ENCODE data around the gene ANKUB1. TPM values are rescaled to one million over a fixed set of nuclear protein-coding genes. Genes with fewer than 3 reads are reported as not detected.

Gene ANKUB1
- total and polyA plus RNA-seq, 4 donors, result 0.95 to 3.3 (median 1.7) TPM

DNA sequence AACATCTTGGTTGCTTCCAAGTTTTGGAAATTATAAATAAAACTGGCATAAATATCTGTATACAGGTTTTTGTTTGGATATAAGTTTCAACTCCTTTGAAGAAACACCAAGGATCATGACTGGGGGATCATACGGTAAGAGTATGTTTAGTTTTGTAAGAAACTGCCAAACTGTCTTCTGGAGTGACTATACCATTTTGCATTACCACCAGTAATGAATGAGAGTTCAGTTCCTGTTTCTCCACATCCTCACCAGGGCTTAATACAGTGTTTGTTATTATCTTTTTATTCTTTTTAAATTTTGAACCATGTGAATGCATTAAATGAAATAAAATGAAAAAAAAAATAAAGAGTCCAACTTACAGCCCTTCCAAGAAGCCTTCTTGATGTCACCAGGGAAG, 3.7 kb upstream of the ANKUB1 start:
- Histone ChIP-seq H3K4me3 (ENCODE audit: low read depth, low read length) (no peak overlapping the region), H3K27ac (ENCODE audit: low read depth, low read length) (no peak overlapping the region), H3K36me3 (ENCODE audit: control insufficient read depth, insufficient read depth, low read length) (no peaks in the 10 kb centered on the region), H3K9me3 (ENCODE audit: control insufficient read depth, insufficient read depth, low read length) (no peaks in the 10 kb centered on the region), H3K27me3 (ENCODE audit: control insufficient read depth, insufficient read depth, low read length) (no peaks in the 10 kb centered on the region), H3K4me1 (ENCODE audit: control insufficient read depth, insufficient read depth, low read length) (no peaks in the 10 kb centered on the region)
- DNase-seq (ENCODE audit: low read depth in 4 of 6, low spot score in 6 of 6), result no peak
- WGBS (ENCODE audit: insufficient coverage), result no CpG with 5 or more reads among the region's 1 CpG

DNA sequence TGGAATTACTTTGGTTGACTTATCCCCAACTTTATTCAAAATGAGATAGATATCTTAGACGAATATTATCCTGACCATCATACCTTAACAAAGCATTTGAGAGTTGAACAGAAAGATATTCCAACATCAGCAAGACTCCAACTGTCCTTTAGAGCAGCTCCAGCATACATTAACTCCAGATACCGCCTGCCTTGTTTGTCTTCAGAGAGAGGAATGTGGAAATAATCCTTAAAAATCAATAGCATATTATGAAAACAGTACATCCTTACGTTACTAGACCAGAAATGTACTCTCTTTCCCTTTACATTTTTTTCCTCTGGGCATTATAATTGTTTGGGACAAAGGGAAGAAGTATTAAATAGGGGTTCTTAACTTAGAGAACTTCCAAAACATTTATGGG, 1.7 kb downstream of the ANKUB1 start:
- no peaks in the 10 kb centered on the region for H3K4me1 ChIP-seq (ENCODE audit: control insufficient read depth, insufficient read depth, low read length)
- no peak for DNase-seq (ENCODE audit: low read depth in 4 of 6, low spot score in 6 of 6)
- no peaks in the 10 kb centered on the region for H3K27me3 ChIP-seq (ENCODE audit: control insufficient read depth, insufficient read depth, low read length)
- no peak overlapping the region for H3K4me3 ChIP-seq (ENCODE audit: low read depth, low read length)
- H3K9me3 ChIP-seq (ENCODE audit: control insufficient read depth, insufficient read depth, low read length), result no peaks in the 10 kb centered on the region
- H3K36me3 ChIP-seq (ENCODE audit: control insufficient read depth, insufficient read depth, low read length), result no peaks in the 10 kb centered on the region
- WGBS (ENCODE audit: insufficient coverage), result no CpG with 5 or more reads among the region's 3 CpGs
- H3K27ac ChIP-seq (ENCODE audit: low read depth, low read length), result no peak overlapping the region

DNA sequence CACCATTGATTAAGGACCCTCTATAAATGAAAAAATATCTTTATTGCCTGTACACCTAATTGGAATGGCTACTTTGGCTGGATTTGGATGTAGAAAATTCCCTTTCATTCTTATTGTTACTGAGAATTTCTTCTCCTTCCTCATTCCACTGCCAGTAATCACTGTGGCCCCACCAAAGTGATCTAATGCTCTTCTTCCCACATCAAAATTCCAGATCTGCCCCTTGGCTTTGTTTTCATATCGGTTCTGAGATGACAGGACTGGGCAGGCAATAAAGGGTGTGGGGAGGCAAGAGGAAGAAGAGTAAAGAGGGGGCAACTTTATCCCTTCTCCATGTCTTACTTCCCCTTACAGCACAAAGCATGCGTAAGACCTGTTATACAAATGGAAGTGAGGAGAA, 2.1 kb downstream of the ANKUB1 start:
- no CpG with 5 or more reads among the region's 2 CpGs for WGBS (ENCODE audit: insufficient coverage)
- DNase-seq (ENCODE audit: low read depth in 4 of 6, low spot score in 6 of 6), result no peak

DNA sequence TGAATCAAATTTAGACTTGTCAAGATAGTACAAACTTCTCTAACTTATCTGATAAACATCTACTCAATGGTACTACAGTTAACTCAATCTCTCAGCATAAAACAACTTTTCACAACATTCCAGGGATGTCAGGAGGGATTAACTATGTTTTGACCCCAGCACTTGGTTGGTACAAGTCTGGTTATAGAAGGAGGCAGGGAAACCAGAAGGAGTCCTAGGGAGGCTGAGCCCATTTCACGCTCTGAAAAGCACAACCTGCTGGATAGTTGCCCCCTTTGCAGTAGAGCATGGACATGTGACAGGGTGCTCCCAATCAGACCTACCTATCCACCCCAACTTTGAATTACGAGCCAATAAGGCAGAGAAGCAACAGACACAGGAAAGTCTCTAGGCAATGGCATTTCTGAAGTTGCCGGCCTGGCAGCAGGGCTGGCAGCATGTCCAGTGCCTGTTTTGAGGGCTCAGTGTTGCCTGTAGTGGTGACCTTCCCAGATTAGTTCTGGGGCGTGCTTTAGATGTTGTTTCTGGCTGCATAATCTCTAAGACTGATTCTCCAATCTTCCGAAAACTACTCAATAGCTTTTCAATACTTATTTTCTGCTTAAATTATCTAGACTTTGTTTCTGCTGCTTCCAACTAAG, 8.2 kb downstream of the ANKUB1 start:
- H3K27me3 ChIP-seq (ENCODE audit: control insufficient read depth, insufficient read depth, low read length), result no peaks in the 10 kb centered on the region

More for the DNA sequence above, 2.1 kb downstream of the ANKUB1 start:
- H3K4me1 ChIP-seq (ENCODE audit: control insufficient read depth, insufficient read depth, low read length), result no peaks in the 10 kb centered on the region
- H3K4me3 ChIP-seq (ENCODE audit: low read depth, low read length), result no peak overlapping the region
- no peak overlapping the region for H3K27ac ChIP-seq (ENCODE audit: low read depth, low read length)
- no peaks in the 10 kb centered on the region for H3K36me3 ChIP-seq (ENCODE audit: control insufficient read depth, insufficient read depth, low read length)
- no peaks in the 10 kb centered on the region for H3K9me3 ChIP-seq (ENCODE audit: control insufficient read depth, insufficient read depth, low read length)
- H3K27me3 ChIP-seq (ENCODE audit: control insufficient read depth, insufficient read depth, low read length), result no peaks in the 10 kb centered on the region

DNA sequence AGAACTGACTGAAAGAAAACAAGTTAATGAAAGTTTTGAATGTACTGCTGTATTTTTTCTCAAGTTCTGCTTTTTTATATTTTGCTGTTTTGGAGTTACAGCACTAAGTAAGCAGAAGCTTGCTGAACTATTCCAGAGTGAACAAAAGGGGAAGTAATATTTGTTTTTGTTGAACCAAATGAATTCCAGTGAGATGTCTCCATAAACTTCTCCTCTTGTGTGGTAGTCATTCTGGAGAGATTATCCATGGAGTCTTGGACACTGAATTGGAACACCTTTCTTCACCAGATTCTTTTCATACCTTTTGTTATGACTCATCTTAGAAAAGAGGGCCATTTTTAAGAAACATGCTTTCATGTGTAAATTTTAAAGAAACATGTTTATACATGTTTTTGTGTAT, 8.8 kb downstream of the ANKUB1 start:
- Histone ChIP-seq H3K4me1 (ENCODE audit: control insufficient read depth, insufficient read depth, low read length) (no peaks in the 10 kb centered on the region), H3K36me3 (ENCODE audit: control insufficient read depth, insufficient read depth, low read length) (no peaks in the 10 kb centered on the region), H3K4me3 (ENCODE audit: low read depth, low read length) (no peak overlapping the region), H3K9me3 (ENCODE audit: control insufficient read depth, insufficient read depth, low read length) (no peaks in the 10 kb centered on the region), H3K27ac (ENCODE audit: low read depth, low read length) (no peak overlapping the region), H3K27me3 (ENCODE audit: control insufficient read depth, insufficient read depth, low read length) (no peaks in the 10 kb centered on the region)
- DNase-seq (ENCODE audit: low read depth in 4 of 6, low spot score in 6 of 6), result no peak

More for the DNA sequence above, 8.2 kb downstream of the ANKUB1 start:
- H3K9me3 ChIP-seq (ENCODE audit: control insufficient read depth, insufficient read depth, low read length), result no peaks in the 10 kb centered on the region
- no peaks in the 10 kb centered on the region for H3K4me1 ChIP-seq (ENCODE audit: control insufficient read depth, insufficient read depth, low read length)
- H3K27ac ChIP-seq (ENCODE audit: low read depth, low read length), result no peak overlapping the region
- 86% methylated on average over 4 of the region's 5 CpGs for WGBS (ENCODE audit: insufficient coverage)
- no peaks in the 10 kb centered on the region for H3K36me3 ChIP-seq (ENCODE audit: control insufficient read depth, insufficient read depth, low read length)
- no peak for DNase-seq (ENCODE audit: low read depth in 4 of 6, low spot score in 6 of 6)
- H3K4me3 ChIP-seq (ENCODE audit: low read depth, low read length), result no peak overlapping the region

DNA sequence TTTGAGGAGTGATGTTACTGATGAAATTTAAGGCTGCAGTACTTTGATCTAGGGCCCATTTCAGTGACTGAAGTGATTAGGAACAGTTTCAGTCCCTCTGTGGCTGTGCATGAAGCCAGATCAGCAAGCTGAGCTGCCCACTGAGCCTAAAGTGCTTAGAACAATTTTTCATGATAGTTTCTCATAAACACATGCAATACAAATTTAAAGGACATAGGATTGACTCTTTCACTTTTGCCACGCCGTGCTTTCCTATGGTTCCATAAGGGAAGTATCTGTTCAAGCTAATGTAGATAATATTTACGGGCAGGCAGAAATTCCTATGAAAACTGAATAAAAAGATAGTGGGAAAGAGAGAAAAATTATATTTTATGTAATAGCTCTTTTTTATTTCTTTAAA, 10.6 kb downstream of the ANKUB1 start:
- no CpG with 5 or more reads among the region's 3 CpGs for WGBS (ENCODE audit: insufficient coverage)
- no peak overlapping the region for H3K4me3 ChIP-seq (ENCODE audit: low read depth, low read length)
- no peak overlapping the region for H3K27ac ChIP-seq (ENCODE audit: low read depth, low read length)
- no peaks in the 10 kb centered on the region for H3K9me3 ChIP-seq (ENCODE audit: control insufficient read depth, insufficient read depth, low read length)
- H3K36me3 ChIP-seq (ENCODE audit: control insufficient read depth, insufficient read depth, low read length), result no peaks in the 10 kb centered on the region
- no peaks in the 10 kb centered on the region for H3K27me3 ChIP-seq (ENCODE audit: control insufficient read depth, insufficient read depth, low read length)
- no peaks in the 10 kb centered on the region for H3K4me1 ChIP-seq (ENCODE audit: control insufficient read depth, insufficient read depth, low read length)
- DNase-seq (ENCODE audit: low read depth in 4 of 6, low spot score in 6 of 6), result no peak

DNA sequence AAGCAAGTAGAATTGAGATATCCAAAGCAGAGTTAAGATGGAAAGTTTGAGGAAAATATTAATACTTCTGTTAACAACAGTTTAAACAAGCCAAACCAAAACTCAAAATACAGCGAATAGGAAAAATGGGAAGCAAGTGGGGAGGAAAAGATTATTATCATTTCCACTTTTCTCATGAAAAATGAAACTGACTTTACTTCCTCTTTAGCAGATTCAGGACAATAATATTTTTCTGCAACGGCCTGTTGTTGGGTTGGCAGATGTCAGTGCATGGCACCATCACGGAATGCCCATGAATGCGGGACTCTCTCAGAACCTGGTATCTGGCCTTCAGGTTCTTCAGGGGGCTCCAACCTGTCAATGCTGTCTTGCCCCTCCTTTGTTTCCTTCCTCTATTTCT, 11.1 kb downstream of the ANKUB1 start:
- Histone ChIP-seq H3K27me3 (ENCODE audit: control insufficient read depth, insufficient read depth, low read length) (no peaks in the 10 kb centered on the region), H3K4me1 (ENCODE audit: control insufficient read depth, insufficient read depth, low read length) (no peaks in the 10 kb centered on the region), H3K36me3 (ENCODE audit: control insufficient read depth, insufficient read depth, low read length) (no peaks in the 10 kb centered on the region), H3K9me3 (ENCODE audit: control insufficient read depth, insufficient read depth, low read length) (no peaks in the 10 kb centered on the region), H3K4me3 (ENCODE audit: low read depth, low read length) (no peak overlapping the region), H3K27ac (ENCODE audit: low read depth, low read length) (no peak overlapping the region)
- WGBS (ENCODE audit: insufficient coverage), result 81% methylated on average over 3 of the region's 4 CpGs
- no peak for DNase-seq (ENCODE audit: low read depth in 4 of 6, low spot score in 6 of 6)

DNA sequence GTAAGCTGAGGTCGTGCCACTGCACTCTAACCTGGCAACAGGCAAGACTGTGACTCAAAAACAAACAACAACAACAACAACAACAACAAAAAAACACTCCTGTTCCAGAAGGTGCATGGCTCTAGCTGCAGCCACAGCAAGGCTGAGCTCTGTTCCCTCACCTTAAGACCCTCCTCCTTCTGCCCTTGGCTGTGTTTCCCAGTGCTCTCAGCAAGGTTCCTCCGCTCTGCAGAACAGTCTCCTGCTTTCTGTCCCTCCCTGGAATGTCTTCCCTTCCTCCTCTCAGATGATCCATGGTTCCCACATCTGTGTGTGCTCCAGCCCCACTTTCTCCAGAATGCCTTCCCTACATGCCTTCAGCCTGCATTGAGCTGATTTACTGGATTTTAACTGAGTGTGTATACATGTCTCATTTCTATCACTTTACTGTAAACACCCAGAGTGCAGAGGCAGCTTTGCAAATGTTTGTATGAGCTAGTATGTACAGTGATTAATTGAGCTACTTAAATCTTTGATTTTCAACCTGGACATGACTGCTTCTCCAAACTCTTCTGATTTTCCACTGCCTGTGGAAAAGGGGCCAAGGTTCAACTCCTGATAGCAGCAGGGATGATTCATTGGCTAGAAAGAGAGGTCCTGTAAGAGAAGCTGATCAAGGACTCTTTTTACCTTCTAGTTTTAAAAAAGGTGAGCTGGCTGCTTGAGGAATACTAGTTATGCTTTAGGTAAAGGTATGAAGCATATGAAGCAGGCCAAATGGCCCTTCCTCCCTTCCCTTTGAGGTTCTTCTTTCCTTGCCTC, 14.7 kb downstream of the ANKUB1 start:
- DNase-seq (ENCODE audit: low read depth in 4 of 6, low spot score in 6 of 6), result no peak
- H3K9me3 ChIP-seq (ENCODE audit: control insufficient read depth, insufficient read depth, low read length), result no peaks in the 10 kb centered on the region
- WGBS (ENCODE audit: insufficient coverage), result 67% methylated on average over 2 of the region's 2 CpGs
- no peaks in the 10 kb centered on the region for H3K27me3 ChIP-seq (ENCODE audit: control insufficient read depth, insufficient read depth, low read length)
- no peaks in the 10 kb centered on the region for H3K36me3 ChIP-seq (ENCODE audit: control insufficient read depth, insufficient read depth, low read length)
- no peak overlapping the region for H3K27ac ChIP-seq (ENCODE audit: low read depth, low read length)
- H3K4me3 ChIP-seq (ENCODE audit: low read depth, low read length), result no peak overlapping the region
- H3K4me1 ChIP-seq (ENCODE audit: control insufficient read depth, insufficient read depth, low read length), result no peaks in the 10 kb centered on the region

DNA sequence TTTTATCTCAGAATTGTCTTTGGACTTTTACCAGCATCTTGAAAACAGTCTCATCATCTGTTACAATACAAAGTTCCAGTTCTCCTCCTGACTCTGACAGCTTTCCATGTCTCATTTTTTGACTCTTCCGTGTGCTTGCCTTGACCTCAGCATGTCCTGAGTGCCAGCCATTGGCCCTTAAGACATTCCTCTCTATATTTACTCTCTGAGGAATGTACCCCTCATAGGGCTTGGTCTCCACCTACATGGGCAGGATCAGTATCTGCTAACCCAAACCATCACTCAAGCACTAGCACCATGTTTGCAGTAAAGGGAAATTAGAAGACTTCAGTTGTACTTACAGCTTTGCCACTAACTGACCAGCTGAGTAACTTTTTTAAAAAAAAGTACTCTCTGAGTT, 16.2 kb downstream of the ANKUB1 start:
- no peaks in the 10 kb centered on the region for H3K4me1 ChIP-seq (ENCODE audit: control insufficient read depth, insufficient read depth, low read length)
- DNase-seq (ENCODE audit: low read depth in 4 of 6, low spot score in 6 of 6), result no peak
- 82% methylated on average over 1 of the region's 1 CpG for WGBS (ENCODE audit: insufficient coverage)

DNA sequence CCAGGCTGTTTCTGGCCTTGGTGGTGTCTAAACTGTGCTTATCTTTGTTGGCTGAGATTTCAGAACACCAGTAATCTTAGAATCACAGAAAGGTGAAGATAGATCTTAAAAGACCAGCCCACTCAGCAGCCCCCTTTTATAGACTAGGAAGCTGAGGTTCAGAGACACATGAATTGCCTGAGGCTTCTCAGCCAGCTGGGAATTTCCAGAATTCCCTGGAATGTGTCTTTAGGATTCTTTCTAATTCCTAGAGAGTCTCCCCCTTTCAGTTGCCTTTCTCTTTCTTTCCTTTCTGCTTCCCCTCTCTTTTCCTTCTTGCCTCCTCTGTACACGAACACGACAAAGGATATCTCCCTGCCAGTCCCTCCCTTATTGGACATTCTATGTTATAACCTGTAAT, 19.5 kb downstream of the ANKUB1 start:
- no peak overlapping the region for H3K4me3 ChIP-seq (ENCODE audit: low read depth, low read length)
- no CpG with 5 or more reads among the region's 2 CpGs for WGBS (ENCODE audit: insufficient coverage)
- H3K27ac ChIP-seq (ENCODE audit: low read depth, low read length), result no peak overlapping the region
- no peaks in the 10 kb centered on the region for H3K9me3 ChIP-seq (ENCODE audit: control insufficient read depth, insufficient read depth, low read length)
- no peaks in the 10 kb centered on the region for H3K27me3 ChIP-seq (ENCODE audit: control insufficient read depth, insufficient read depth, low read length)
- H3K36me3 ChIP-seq (ENCODE audit: control insufficient read depth, insufficient read depth, low read length), result no peaks in the 10 kb centered on the region
- no peak for DNase-seq (ENCODE audit: low read depth in 4 of 6, low spot score in 6 of 6)
- H3K4me1 ChIP-seq (ENCODE audit: control insufficient read depth, insufficient read depth, low read length), result peaks cover 1% of the 10 kb centered on the region

More for the DNA sequence above, 16.2 kb downstream of the ANKUB1 start:
- H3K4me3 ChIP-seq (ENCODE audit: low read depth, low read length), result no peak overlapping the region
- no peaks in the 10 kb centered on the region for H3K9me3 ChIP-seq (ENCODE audit: control insufficient read depth, insufficient read depth, low read length)
- no peaks in the 10 kb centered on the region for H3K27me3 ChIP-seq (ENCODE audit: control insufficient read depth, insufficient read depth, low read length)
- H3K36me3 ChIP-seq (ENCODE audit: control insufficient read depth, insufficient read depth, low read length), result no peaks in the 10 kb centered on the region
- H3K27ac ChIP-seq (ENCODE audit: low read depth, low read length), result no peak overlapping the region
